GM12801 (cell line): ENCODE measurements around the gene PLA2R1.

Source experiments
- CTCF ChIP-seq: IDR thresholded peaks from one replicate; pipeline ENCODE4 v1.5.1; 2011; ENCODE audit warnings: control low read depth; ENCODE audit not compliant: insufficient read length; ENCODE audit errors: extremely low read depth

Gene PLA2R1

GRCh38 chr2:159959136-159959535 is 103.3 kb downstream of the PLA2R1 start:
- no peak for TF ChIP-seq CTCF

- TF ChIP-seq CTCF: no peak
These were observed 109.1 kb downstream of the PLA2R1 start for GRCh38 chr2:159953136-159953823.

- no peak for TF ChIP-seq CTCF
These were observed 116.0 kb downstream of the PLA2R1 start for GRCh38 chr2:159946326-159946999.

GRCh38 chr2:159944874-159945273 is 117.5 kb downstream of the PLA2R1 start:
- no peak for TF ChIP-seq CTCF

- no peak for TF ChIP-seq CTCF
These were observed 120.3 kb downstream of the PLA2R1 start for GRCh38 chr2:159942146-159942545.

GRCh38 chr2:159941729-159942128 is 120.7 kb downstream of the PLA2R1 start:
- TF ChIP-seq CTCF: no peak

- TF ChIP-seq CTCF: no peak
These were observed 122.5 kb downstream of the PLA2R1 start for GRCh38 chr2:159939946-159940345.
